Measurements from ENCODE around the gene TRIM45.

Gene TRIM45

DNA sequence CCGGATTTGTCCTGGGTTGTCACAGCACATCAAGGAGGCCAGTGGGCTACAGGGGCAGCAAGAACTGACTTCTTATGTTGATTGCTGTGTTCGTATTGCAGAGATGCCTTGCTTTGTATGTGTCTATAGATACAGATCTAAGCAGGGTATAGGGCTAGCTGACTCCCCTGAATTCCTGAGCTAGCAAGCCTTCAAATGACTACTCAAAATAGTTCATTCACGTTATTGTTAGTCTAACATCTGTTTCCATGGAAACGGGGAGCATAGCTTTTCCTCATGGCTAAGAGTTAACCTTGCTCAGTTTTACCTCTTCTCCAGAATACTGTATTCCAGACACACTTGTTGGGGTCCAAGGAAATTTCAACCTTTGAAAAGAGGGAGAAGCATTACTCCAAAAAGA lies 24.1 kb downstream of the TRIM45 start:
- DNase-seq (ENCODE audit: low spot score): no peak

GRCh38 chr1:117096951-117097408 lies 24.6 kb downstream of the TRIM45 start:
- DNase-seq (ENCODE audit: low spot score): no peak

DNA sequence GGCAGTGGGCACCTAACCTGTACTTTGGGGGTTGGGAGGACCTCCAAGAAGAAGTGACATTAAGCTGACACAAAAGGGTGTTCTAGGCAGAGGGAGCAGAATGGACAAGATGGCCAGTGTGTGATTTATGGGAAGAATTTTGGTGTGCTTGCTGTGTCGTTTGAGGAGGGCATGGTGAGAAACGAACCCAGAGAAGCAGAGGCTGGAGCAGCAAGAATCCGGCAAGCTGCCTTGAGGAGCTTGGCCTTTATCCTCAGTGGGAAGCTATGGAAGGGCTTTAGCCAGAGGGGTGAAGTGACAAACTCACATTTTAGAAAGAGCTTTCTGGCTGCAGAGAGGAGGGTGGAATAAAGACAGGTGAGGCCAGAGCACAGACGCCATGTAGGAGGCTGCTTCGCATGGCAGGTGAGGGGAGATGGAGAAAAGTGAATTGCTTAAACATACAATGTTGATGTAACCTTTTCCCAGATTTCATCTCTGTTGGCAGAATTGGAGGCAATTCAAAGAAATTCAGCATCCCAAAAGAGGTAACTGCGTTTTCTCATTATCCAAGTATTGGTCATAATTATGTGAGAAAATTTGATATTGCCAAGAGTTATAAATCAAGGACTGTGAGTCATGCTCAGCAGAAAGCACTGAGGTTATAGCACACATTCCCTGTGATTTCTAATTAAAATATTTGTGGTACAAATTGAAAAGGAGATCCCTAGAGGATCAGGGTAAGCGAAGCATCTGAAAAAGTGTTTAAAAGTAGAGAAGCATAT lies 26.5 kb downstream of the TRIM45 start:
- DNase-seq (ENCODE audit: low spot score): no peak

DNA sequence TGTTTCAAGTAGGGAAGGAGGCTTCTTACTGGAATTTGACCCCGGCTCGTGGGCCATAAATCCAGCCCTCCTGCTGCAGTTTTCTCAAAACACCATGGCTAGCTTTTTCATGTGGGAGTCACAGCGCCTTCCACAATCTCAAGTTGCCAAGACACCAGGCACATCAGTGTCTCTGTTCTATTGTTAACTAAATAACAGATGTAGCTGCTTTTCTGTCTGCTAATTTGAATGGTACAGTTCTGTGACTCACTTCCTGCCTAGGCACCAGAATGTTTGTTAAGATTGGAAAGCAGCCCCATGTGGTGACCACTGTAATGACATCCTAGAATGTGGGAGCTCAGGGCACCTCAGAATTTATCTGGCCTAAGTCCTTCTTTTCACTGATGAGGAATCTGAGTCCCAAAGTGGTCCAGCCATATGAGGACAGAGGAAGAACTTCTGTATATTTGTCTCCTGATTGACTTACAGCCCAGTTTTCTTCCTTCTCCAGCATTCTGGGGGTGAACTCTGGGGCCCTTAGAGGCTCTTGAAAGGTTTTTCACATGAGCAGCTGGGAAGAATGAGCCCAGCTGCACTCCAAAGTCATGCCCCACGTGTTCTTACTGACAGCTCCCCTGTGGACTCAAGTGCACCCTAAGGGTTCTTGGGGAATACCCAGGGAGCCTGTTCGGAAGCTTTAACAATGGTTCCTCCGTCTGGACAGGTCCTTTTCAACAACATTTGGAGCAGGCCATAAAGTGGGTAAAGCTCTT lies 27.5 kb downstream of the TRIM45 start:
- DNase-seq (ENCODE audit: low spot score): peak; percentile 44

DNA sequence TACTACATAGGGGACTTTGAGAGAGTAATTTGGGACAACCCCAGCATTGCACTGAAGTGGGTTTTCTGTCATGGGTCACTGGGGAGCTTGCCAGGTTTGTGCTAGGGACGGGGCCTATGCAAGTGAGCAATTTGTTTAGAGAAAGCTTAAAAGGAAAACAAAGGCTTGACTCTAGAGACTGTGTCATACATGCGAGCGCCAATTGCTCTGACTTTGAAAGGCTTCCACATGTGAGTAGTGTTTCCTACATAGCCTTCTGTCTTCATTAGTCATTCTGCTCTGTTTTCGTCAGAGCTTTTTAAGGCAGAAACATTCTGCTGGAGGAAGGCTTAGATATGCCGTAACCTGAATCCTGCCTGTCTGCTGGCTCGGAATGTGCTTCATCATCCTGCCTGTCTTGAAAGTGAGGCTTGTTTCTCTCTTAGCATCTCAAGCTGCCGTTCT lies 28.4 kb downstream of the TRIM45 start:
- DNase-seq (ENCODE audit: low spot score): no peak

DNA sequence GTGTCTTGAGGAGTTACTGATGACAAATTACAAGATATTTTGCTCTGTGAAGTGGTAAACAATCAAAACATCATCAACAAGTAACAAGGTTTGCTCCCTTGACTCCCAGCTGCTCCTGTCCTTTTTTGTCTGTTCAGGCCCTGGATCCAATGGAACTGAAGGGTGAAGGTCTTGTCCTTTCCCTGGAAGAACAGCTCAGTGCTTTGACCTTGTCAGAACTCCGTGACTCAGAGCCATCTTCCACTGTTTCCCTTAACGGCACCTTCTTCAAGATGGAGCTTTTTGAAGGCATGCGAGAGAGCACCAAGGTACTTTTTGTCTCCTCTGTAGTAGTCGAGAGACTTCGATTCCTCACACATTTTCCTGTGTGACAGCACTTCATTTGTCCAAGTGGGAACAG lies 29.0 kb downstream of the TRIM45 start:
- no peak for DNase-seq (ENCODE audit: low spot score)

GRCh38 chr1:117089996-117090395 lies 31.6 kb downstream of the TRIM45 start:
- no peak for DNase-seq (ENCODE audit: low spot score)

DNA sequence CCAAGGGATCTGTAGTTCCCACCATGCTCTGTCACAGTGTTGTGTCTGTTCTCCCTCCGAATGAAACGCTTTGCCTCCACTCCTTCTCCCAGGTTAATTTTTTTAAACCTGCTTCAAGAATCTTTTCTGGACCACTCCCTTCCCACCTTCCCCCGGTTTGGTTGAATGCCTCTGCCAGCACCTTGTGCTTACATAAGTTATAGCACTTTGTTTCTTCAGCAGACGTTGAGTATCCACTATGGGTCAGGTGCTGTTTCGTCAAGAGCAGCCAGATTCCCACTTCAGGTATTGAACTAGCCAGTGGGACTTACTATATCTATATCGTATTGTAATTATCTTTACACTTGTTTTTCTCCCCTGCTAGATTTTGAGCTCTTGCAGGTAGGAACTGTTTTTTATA lies 33.9 kb downstream of the TRIM45 start:
- DNase-seq (ENCODE audit: low spot score): no peak

GRCh38 chr1:117084231-117084630 lies 37.3 kb downstream of the TRIM45 start:
- no peak for DNase-seq (ENCODE audit: low spot score)

GRCh38 chr1:117079737-117080136 lies 41.8 kb downstream of the TRIM45 start:
- no peak for DNase-seq (ENCODE audit: low spot score)

DNA sequence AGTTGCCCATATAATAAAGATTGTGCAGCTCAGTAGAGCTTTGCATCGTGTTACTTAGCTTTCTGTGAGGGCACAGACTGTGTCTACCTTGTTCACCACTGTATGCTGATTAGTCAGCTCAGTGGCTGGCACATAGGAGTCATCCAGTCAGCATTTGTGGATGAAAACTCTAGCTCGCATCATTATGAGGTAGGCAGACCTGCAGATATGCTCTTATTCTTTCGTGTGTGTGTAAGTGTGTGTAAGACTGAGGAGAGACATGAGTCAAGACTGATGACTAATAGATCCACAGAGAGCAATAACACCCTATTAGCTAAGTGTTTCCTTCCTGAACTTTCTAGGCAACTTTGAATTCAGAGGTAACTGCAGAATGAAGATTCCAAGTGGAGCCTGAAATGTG lies 44.3 kb downstream of the TRIM45 start:
- DNase-seq (ENCODE audit: low spot score): peak; percentile 6

GRCh38 chr1:117076648-117077047 lies 44.9 kb downstream of the TRIM45 start:
- no peak for DNase-seq (ENCODE audit: low spot score)

DNA sequence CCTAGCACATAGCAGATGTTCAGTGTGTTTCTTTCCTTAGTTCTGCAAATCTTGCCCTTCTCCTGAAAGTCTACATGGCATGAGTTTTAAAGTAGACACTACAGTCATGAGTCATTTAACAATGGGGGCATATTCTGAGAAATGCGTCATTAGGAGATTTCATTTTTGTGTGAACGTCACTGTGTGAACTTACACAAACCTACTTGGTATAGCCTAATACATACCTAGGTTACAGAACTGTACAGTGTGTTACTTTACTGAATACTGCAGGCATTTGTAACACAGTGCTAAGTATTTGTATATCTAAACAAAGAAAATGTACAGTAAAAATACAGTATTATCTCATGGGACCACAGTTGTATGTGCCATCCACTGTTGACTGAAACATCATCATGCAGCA lies 51.4 kb downstream of the TRIM45 start:
- DNase-seq (ENCODE audit: low spot score): no peak

DNA sequence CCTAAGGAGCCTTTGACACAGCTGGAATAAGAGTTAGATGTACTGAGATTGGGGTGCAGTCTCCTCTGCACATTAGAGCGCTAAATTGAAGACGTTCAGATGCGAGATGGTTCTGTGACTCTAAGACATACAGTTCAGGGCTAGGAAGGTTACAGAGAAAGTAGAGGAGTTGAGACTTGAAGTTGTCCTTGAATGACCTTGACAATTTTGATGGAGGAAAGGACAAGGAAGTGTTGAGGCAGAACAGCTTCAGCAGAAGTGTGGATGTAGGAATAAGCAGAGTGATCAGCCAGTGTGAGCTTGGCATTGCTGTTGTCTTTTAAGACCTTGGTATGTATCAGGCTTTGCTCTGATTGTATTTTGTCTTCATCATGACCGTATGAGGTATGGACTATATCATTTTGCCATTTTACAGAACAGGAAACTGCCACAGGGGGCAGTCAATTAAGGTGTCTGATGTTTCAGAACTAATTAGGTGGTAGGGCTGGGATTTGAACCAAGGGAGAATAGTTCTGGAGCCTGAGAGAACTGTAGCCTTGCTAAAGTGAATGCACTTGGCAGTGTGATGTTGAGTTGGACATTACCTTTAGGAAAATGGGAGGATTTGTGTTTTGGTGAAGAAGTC lies 52.2 kb downstream of the TRIM45 start:
- no peak for DNase-seq (ENCODE audit: low spot score)

GRCh38 chr1:117068580-117068979 lies 53.0 kb downstream of the TRIM45 start:
- no peak for DNase-seq (ENCODE audit: low spot score)

DNA sequence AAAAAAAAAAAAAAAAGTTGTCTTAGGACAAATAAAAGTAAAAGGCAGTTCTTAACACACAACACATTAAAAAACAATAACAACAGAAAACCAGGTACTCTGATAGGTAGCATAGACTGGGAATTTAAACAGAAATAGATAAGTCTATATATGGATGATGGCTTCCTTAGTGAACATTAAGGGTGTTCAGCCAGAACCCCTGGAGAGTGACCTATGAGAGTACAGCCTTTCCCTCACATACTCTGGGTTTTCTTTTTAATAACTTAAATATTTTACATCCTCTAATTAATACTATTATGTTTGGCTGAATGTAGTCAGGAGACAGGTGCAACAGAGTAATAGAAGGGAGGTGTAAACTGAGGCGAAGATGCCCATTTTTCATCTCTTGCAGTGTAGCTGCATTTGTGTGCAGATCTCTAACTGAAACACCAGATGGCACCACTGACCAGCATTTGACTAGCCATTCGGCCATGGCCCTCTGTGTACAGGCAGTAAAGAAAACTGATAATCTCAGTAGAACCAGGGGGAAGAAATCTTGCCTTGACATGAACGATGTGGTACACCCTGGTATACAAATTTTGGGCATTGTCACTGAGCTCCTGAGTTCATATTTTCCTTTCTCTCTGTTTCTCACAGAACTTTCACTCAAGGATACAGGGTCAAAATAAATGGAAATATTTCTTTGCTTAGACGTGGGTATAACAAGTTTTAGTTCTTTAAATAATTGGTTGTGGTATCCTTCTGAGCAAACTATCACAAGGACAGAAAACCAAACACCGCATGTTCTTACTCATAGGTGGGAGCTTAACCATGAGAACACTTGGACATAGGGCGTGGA lies 53.8 kb downstream of the TRIM45 start:
- DNase-seq (ENCODE audit: low spot score): peak; percentile 53

- no peak for DNase-seq (ENCODE audit: low spot score)
These were observed 55.2 kb downstream of the TRIM45 start for GRCh38 chr1:117066367-117066766.

- DNase-seq (ENCODE audit: low spot score): peak; percentile 43
These were observed 59.5 kb downstream of the TRIM45 start for GRCh38 chr1:117061986-117062415.

Measured in CD4-positive, alpha-beta T cell treated with Interleukin-15 for 4 hours (primary cell).